Fibroblast of mammary gland (primary cell): ENCODE results near the gene DLST.
A peak's percentile ranks its signal among the peaks of the same experiment; 100 is the strongest.
"Not testable (repeated sequence)": the region's sequence is repeated elsewhere in the genome, so short reads cannot be mapped to it uniquely, and the experiment has no call there.

ENCODE experiments used
- DNase-seq: peaks from one replicate; pipeline ENCODE4 v3.0.0-alpha.2; 2010; ENCODE audit warnings: low read depth
- H3K4me3 ChIP-seq: 2 replicates; pipeline ENCODE4 v1.5.1; 2011; ENCODE audit warnings: low read depth, mild to moderate bottlenecking, low read length, moderate library complexity; ENCODE audit not compliant: control insufficient read depth
- CTCF ChIP-seq: conservative IDR thresholded peaks from 2 replicates; pipeline ENCODE4 v1.5.1; 2011; ENCODE audit warnings: low read depth, low read length, inconsistent platforms; ENCODE audit not compliant: control insufficient read depth, insufficient read depth

DLST gene

GRCh38 chr14:74927225-74927624 is 45.5 kb downstream of the DLST start:
- no peak for DNase-seq
- H3K4me3 ChIP-seq = no peak overlapping the region
- TF ChIP-seq CTCF = no peak

GRCh38 chr14:74929242-74929641 is 47.5 kb downstream of the DLST start:
- H3K4me3 ChIP-seq = no peak overlapping the region
- TF ChIP-seq CTCF = no peak
- DNase-seq = no peak

GRCh38 chr14:74931744-74932143 is 50.0 kb downstream of the DLST start:
- not testable (repeated sequence) for DNase-seq, H3K4me3 ChIP-seq

- TF ChIP-seq CTCF = no peak
- peak; percentile 56 for DNase-seq
- no peak overlapping the region for H3K4me3 ChIP-seq
These were observed 50.7 kb downstream of the DLST start for GRCh38 chr14:74932401-74932901.

GRCh38 chr14:74932936-74933335 is 51.2 kb downstream of the DLST start:
- H3K4me3 ChIP-seq, DNase-seq: not testable (repeated sequence)

- DNase-seq = peak; percentile 40
- no peak overlapping the region for H3K4me3 ChIP-seq
- TF ChIP-seq CTCF = no peak
These were observed 52.3 kb downstream of the DLST start for GRCh38 chr14:74934041-74934440.

GRCh38 chr14:74934476-74935359 is 53.0 kb downstream of the DLST start:
- no peak for DNase-seq
- no peak overlapping the region for H3K4me3 ChIP-seq
- no peak for TF ChIP-seq CTCF

- no peak for TF ChIP-seq CTCF
- H3K4me3 ChIP-seq = no peak overlapping the region
- no peak for DNase-seq
These were observed 53.6 kb downstream of the DLST start for GRCh38 chr14:74935360-74935680.
